ENCODE data around the gene SHROOM1.

DNA sequence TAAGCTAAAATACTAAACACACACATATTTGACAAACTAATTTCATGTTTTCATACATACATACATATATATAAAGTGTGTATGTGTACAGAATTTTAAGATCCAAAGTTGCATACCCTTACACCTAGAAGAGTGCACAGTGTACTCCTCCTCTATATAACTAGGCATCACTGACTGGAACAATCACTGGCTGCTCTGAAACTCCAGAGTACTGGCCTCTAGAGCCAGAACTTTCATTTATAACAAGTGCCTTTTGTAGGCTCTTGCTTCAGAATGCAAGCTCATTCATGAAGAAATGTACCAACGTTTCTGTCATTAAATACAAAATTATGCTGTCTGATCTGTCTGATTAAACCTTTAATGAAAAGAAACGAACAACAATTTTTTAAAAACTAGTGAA lies 47.0 kb upstream of the SHROOM1 start:
- TF ChIP-seq, protein P1, sequence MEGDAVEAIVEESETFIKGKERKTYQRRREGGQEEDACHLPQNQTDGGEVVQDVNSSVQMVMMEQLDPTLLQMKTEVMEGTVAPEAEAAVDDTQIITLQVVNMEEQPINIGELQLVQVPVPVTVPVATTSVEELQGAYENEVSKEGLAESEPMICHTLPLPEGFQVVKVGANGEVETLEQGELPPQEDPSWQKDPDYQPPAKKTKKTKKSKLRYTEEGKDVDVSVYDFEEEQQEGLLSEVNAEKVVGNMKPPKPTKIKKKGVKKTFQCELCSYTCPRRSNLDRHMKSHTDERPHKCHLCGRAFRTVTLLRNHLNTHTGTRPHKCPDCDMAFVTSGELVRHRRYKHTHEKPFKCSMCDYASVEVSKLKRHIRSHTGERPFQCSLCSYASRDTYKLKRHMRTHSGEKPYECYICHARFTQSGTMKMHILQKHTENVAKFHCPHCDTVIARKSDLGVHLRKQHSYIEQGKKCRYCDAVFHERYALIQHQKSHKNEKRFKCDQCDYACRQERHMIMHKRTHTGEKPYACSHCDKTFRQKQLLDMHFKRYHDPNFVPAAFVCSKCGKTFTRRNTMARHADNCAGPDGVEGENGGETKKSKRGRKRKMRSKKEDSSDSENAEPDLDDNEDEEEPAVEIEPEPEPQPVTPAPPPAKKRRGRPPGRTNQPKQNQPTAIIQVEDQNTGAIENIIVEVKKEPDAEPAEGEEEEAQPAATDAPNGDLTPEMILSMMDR (conservative IDR thresholded peaks at IDR 0.05; ENCODE audit: low read length) = no peak
- TF ChIP-seq EZH2phosphoT487 (IDR thresholded peaks at IDR 0.05; ENCODE audit: borderline replicate concordance) = no peak

All from Loucy (cell line).